SKM-1 treated with dmso at 0.1 percent for 144 hours (cell line): Measurements from ENCODE around the gene UBN2.

ENCODE experiments used
- DNase-seq: peaks from one replicate; lab custom pipeline; 2025; ENCODE audit not compliant: unreplicated experiment; lab: John Stamatoyannopoulos, UW

Gene UBN2

GRCh38 chr7:139341776-139342226 lies 110.8 kb downstream of the UBN2 start:
- peak; percentile 86 for DNase-seq

GRCh38 chr7:139345042-139345441 lies 114.0 kb downstream of the UBN2 start:
- no peak for DNase-seq

- no peak for DNase-seq
These were observed 120.0 kb downstream of the UBN2 start for GRCh38 chr7:139351027-139351426.

- DNase-seq = no peak
These were observed 123.7 kb downstream of the UBN2 start for GRCh38 chr7:139354729-139355128.

GRCh38 chr7:139355320-139355719 lies 124.3 kb downstream of the UBN2 start:
- peak; percentile 68 for DNase-seq
